Karpas-422 (cell line): ENCODE measurements around the gene TPCN1. TPM values are rescaled to one million over a fixed set of nuclear protein-coding genes. Genes with fewer than 3 reads are reported as not detected.

Experiments
- DNase-seq: peaks from one replicate; pipeline ENCODE4 v3.0.0-alpha.2; 2015
- H2AFZ ChIP-seq: fragments of 200-600 bp; sonication (generic); 2 replicates; pipeline ENCODE4 v1.6.1; 2014; ENCODE audit warnings: antibody characterized with exemption, low read length, mixed read lengths
- H3K27ac ChIP-seq: fragments of 200-600 bp; sonication (generic); 2 replicates; pipeline ENCODE4 v1.5.1; 2014; ENCODE audit warnings: mild to moderate bottlenecking, low read length, moderate library complexity
- H3K27me3 ChIP-seq: fragments of 200-600 bp; sonication (generic); 2 replicates; pipeline ENCODE4 v1.6.1; 2014; ENCODE audit warnings: low read length, mixed read lengths
- H3K36me3 ChIP-seq: fragments of 200-600 bp; sonication (generic); 2 replicates; pipeline ENCODE4 v1.6.1; 2014; ENCODE audit warnings: low read length, mixed read lengths; ENCODE audit not compliant: insufficient read depth
- H3K4me1 ChIP-seq: fragments of 200-600 bp; sonication (generic); 2 replicates; pipeline ENCODE4 v1.6.1; 2014; ENCODE audit warnings: mild to moderate bottlenecking, low read length, mixed read lengths
- H3K4me2 ChIP-seq: fragments of 200-600 bp; sonication (generic); 2 replicates; pipeline ENCODE4 v1.6.1; 2014; ENCODE audit warnings: low read length, low read depth, mild to moderate bottlenecking; ENCODE audit not compliant: poor library complexity, severe bottlenecking
- H3K4me3 ChIP-seq: fragments of 200-600 bp; sonication (generic); 2 replicates; pipeline ENCODE4 v1.5.1; 2014; ENCODE audit warnings: mild to moderate bottlenecking, antibody characterized with exemption, low read length, mixed read lengths
- H3K79me2 ChIP-seq: fragments of 200-600 bp; sonication (generic); 2 replicates; pipeline ENCODE4 v1.6.1; 2014; ENCODE audit warnings: mild to moderate bottlenecking, low read length, mixed read lengths
- H3K9ac ChIP-seq: fragments of 200-600 bp; sonication (generic); 2 replicates; pipeline ENCODE4 v1.6.0; 2014; ENCODE audit warnings: low read length
- H3K9me2 ChIP-seq: fragments of 200-600 bp; sonication (generic), shearing (Covaris generic); replicated peaks from 2 replicates; pipeline ENCODE4 v1.6.0; 2014; ENCODE audit warnings: mild to moderate bottlenecking, low read length, moderate library complexity; ENCODE audit not compliant: insufficient read depth
- H3K9me3 ChIP-seq: fragments of 300-700, 200-600 bp; sonication (generic); 2 replicates; pipeline ENCODE4 v1.6.1; 2014; ENCODE audit warnings: low read length, mixed read lengths
- H4K20me1 ChIP-seq: fragments of 200-600 bp; sonication (generic); 2 replicates; pipeline ENCODE4 v1.6.1; 2014; ENCODE audit warnings: mild to moderate bottlenecking, antibody characterized with exemption, low read length, low read depth; ENCODE audit not compliant: insufficient read depth
- total RNA-seq: library from RNA; depleted of rRNA; stranded (reverse); fragments of >200 nt; shearing (Covaris generic); gene quantifications from 2 replicates; pipeline ENCODE4 v1.2.3, GENCODE V29; 2014; ENCODE audit warnings: low replicate concordance

Gene TPCN1
- total RNA-seq, 1 experiment from 2014 or later: 43.9 TPM

- H3K4me1 ChIP-seq: peaks cover 20% of the 10 kb centered on the region
These were observed 31.9 kb upstream of the TPCN1 start for GRCh38 chr12:113189361-113189760.

DNA sequence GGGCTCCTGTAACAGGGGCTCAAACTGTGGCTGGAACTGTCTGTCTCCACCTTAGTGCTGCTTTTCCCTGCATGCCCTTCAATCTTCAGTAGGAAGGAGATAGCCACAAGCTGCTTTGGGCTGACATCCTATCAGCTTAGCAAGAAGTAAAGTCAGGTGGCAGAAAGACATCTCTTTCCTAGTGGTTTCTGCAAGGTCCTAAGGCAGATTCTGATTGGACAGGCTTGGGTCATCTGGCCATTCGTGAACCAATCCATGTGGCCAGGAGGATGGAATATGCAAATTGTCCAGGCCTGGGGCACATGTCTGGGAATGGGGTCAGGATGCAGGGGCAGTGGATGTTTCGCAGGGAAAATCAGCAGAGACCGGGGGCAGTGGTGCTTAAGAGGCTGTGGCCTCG is 30.5 kb upstream of the TPCN1 start:
- no peak overlapping the region for H3K4me2 ChIP-seq

More at GRCh38 chr12:113189361-113189760, 31.9 kb upstream of the TPCN1 start:
- Histone ChIP-seq H3K36me3 (peaks cover 12% of the 10 kb centered on the region), H4K20me1 (peaks cover under 1% of the 10 kb centered on the region; the same call in 1 of the 2 replicates), H3K4me2 (no peak overlapping the region), H3K9me3 (no peaks in the 10 kb centered on the region), H3K79me2 (peaks cover 27% of the 10 kb centered on the region), H3K27me3 (no peaks in the 10 kb centered on the region), H3K27ac (no peak overlapping the region), H2AFZ (no peak overlapping the region), H3K4me3 (no peak overlapping the region), H3K9ac (no peak overlapping the region), H3K9me2 (no peaks in the 10 kb centered on the region)
- DNase-seq: no peak

DNA sequence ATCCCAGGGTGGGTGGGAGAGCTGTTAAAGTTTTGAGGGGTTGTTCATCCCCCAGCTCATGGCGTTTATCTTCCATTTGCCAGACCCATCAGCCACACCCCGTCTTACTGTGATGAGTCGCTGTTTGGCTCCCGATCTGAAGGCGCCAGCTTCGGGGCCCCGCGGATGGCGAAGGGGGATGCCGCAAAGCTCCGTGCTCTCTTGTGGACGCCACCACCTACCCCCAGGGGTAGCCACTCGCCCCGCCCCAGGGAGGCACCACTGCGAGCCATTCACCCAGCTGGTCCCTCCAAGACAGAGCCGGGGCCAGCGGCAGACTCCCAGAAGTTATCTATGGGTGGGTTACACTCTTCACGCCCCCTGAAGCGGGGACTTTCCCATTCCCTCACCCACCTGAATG is 30.0 kb upstream of the TPCN1 start:
- H4K20me1 ChIP-seq: no peaks in the 10 kb centered on the region
- no peak overlapping the region for H3K4me2 ChIP-seq

More for the DNA sequence above, 30.5 kb upstream of the TPCN1 start:
- Histone ChIP-seq H3K9ac (no peak overlapping the region), H3K4me1 (peaks cover 20% of the 10 kb centered on the region), H4K20me1 (no peaks in the 10 kb centered on the region), H3K79me2 (peaks cover 21% of the 10 kb centered on the region), H3K27ac (no peak overlapping the region), H3K9me3 (no peaks in the 10 kb centered on the region), H3K36me3 (peaks cover 12% of the 10 kb centered on the region), H3K4me3 (no peak overlapping the region), H3K9me2 (no peaks in the 10 kb centered on the region), H2AFZ (no peak overlapping the region), H3K27me3 (no peaks in the 10 kb centered on the region)
- DNase-seq: peak; percentile 66

GRCh38 chr12:113194971-113195391 is 26.3 kb upstream of the TPCN1 start:
- Histone ChIP-seq H3K36me3 (peaks cover 6% of the 10 kb centered on the region; the same call in 1 of the 2 replicates), H3K79me2 (no peaks in the 10 kb centered on the region), H2AFZ (no peak overlapping the region), H3K9me3 (no peaks in the 10 kb centered on the region), H3K27me3 (no peaks in the 10 kb centered on the region), H3K9ac (no peak overlapping the region), H3K4me2 (no peak overlapping the region), H3K9me2 (no peaks in the 10 kb centered on the region), H3K4me3 (no peak overlapping the region), H3K4me1 (no peaks in the 10 kb centered on the region), H4K20me1 (no peaks in the 10 kb centered on the region), H3K27ac (no peak overlapping the region)
- DNase-seq: no peak

More for the DNA sequence above, 30.0 kb upstream of the TPCN1 start:
- Histone ChIP-seq H3K9me2 (no peaks in the 10 kb centered on the region), H3K9me3 (no peaks in the 10 kb centered on the region), H3K36me3 (peaks cover 12% of the 10 kb centered on the region), H3K79me2 (peaks cover 16% of the 10 kb centered on the region), H3K27me3 (no peaks in the 10 kb centered on the region), H2AFZ (no peak overlapping the region), H3K4me3 (no peak overlapping the region), H3K9ac (no peak overlapping the region), H3K27ac (no peak overlapping the region), H3K4me1 (peaks cover 15% of the 10 kb centered on the region)
- DNase-seq: no peak

DNA sequence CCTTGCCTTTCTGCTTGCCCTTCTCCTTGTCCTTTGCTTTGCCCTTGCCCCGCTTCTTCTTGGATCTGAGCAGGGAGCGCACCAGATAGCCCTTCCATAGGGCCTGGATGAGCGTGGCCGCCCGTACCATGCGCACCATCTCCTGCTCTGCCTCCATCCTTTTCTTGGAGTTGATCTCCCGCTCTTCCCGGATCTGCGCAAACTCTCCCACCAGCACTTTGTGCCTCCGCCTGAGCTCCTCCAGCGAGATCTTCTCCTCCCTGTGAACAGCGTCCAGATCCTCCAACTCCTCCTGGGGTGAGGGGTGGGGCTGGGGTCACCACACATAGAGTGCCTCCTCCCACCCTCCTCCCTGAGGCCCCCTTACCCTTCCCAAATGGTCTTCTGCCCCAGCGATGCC is 25.7 kb upstream of the TPCN1 start:
- Histone ChIP-seq H3K4me2 (no peak overlapping the region), H3K4me1 (no peaks in the 10 kb centered on the region), H3K79me2 (no peaks in the 10 kb centered on the region), H3K27ac (no peak overlapping the region), H3K4me3 (no peak overlapping the region), H4K20me1 (no peaks in the 10 kb centered on the region), H3K9me3 (no peaks in the 10 kb centered on the region), H3K9ac (no peak overlapping the region), H3K36me3 (peaks cover 6% of the 10 kb centered on the region; the same call in 1 of the 2 replicates), H3K9me2 (no peaks in the 10 kb centered on the region), H2AFZ (no peak overlapping the region), H3K27me3 (no peaks in the 10 kb centered on the region)
- DNase-seq: no peak

GRCh38 chr12:113196582-113196981 is 24.7 kb upstream of the TPCN1 start:
- no peak for DNase-seq
- Histone ChIP-seq H3K9ac (no peak overlapping the region), H3K36me3 (no peaks in the 10 kb centered on the region; the same call in 1 of the 2 replicates), H2AFZ (no peak overlapping the region), H3K4me1 (no peaks in the 10 kb centered on the region), H3K9me2 (no peaks in the 10 kb centered on the region), H3K4me3 (no peak overlapping the region), H3K9me3 (no peaks in the 10 kb centered on the region), H4K20me1 (no peaks in the 10 kb centered on the region), H3K27me3 (no peaks in the 10 kb centered on the region), H3K27ac (no peak overlapping the region), H3K79me2 (no peaks in the 10 kb centered on the region), H3K4me2 (no peak overlapping the region)

- no peaks in the 10 kb centered on the region for H3K79me2 ChIP-seq
- no peaks in the 10 kb centered on the region for H3K9me3 ChIP-seq
- no peaks in the 10 kb centered on the region for H3K4me1 ChIP-seq
- DNase-seq: peak; percentile 93
- H3K27ac ChIP-seq: 0 out of 2 replicates have a peak overlapping the region, but pooled peaks have one; percentile 20
- H3K9me2 ChIP-seq: no peaks in the 10 kb centered on the region
- no peaks in the 10 kb centered on the region for H3K27me3 ChIP-seq
- no peak overlapping the region for H3K9ac ChIP-seq
- no peak overlapping the region for H3K4me2 ChIP-seq
- no peak overlapping the region for H3K4me3 ChIP-seq
- H4K20me1 ChIP-seq: no peaks in the 10 kb centered on the region
- no peak overlapping the region for H2AFZ ChIP-seq
- H3K36me3 ChIP-seq: no peaks in the 10 kb centered on the region; the same call in 1 of the 2 replicates
These were observed 24.3 kb upstream of the TPCN1 start for GRCh38 chr12:113196990-113197389.

- Histone ChIP-seq H3K27me3 (no peaks in the 10 kb centered on the region), H3K4me2 (no peak overlapping the region), H3K36me3 (no peaks in the 10 kb centered on the region; the same call in 1 of the 2 replicates), H3K27ac (0 out of 2 replicates have a peak overlapping the region, but pooled peaks have one; percentile 20), H3K9me2 (no peaks in the 10 kb centered on the region), H3K4me1 (no peaks in the 10 kb centered on the region), H3K79me2 (no peaks in the 10 kb centered on the region), H2AFZ (no peak overlapping the region), H4K20me1 (no peaks in the 10 kb centered on the region), H3K4me3 (no peak overlapping the region), H3K9me3 (no peaks in the 10 kb centered on the region), H3K9ac (no peak overlapping the region)
- DNase-seq: no peak
These were observed 23.7 kb upstream of the TPCN1 start for GRCh38 chr12:113197518-113198077.
